UCSD-AML1 (cell line): ENCODE data around the gene FGF19.
"Not testable (repeated sequence)": the region's sequence is repeated elsewhere in the genome, so short reads cannot be mapped to it uniquely, and the experiment has no call there.

Source experiments
- DNase-seq: peaks from one replicate; lab custom pipeline; 2025; ENCODE audit not compliant: unreplicated experiment; lab: John Stamatoyannopoulos, UW

The FGF19 gene

DNA sequence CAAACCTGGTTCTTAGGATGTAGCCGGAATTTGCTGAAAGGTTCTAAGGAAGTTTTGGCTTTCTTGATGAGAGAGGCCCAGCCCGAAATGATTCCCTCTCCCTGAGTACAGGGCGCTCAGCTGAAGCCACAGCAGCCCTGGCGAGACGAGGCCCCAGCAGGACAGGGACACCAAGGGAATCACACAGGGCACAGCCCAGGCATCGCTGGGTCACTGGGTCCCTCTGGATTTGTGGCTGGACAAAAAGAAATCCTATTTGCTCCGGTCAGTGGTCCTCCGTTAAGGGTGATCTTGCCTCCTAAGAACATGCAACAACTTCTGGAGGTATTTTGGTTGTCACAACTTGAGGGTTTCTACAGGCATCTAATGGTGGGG is 6.4 kb downstream of the FGF19 start:
- DNase-seq: no peak

GRCh38 chr11:69696749-69697468 is 6.9 kb downstream of the FGF19 start:
- no peak for DNase-seq

- DNase-seq: not testable (repeated sequence)
Measured at GRCh38 chr11:69695995-69696394, 7.8 kb downstream of the FGF19 start.

GRCh38 chr11:69695581-69695980 is 8.2 kb downstream of the FGF19 start:
- no peak for DNase-seq

GRCh38 chr11:69694781-69695180 is 9.0 kb downstream of the FGF19 start:
- DNase-seq: no peak

DNA sequence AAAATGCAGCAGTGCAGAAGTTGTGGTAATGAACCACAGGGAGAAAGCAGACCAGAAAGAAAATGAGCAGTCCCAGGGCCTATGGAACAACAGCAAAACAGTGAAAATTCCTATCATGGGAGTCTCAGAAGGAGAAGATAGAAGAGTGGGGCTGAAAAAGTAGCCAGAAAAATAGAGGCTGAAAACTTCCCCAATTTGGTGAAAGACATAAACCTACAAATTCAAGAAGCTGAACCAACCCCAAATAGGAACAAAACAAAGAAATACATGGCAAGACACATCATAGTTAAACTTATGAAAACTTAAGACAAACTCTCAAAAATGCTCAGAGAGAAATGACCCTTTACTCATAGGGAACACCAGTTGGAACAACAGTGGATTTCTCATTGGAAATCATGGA is 11.4 kb downstream of the FGF19 start:
- DNase-seq: no peak

- no peak for DNase-seq
Measured at GRCh38 chr11:69691463-69691862, 12.4 kb downstream of the FGF19 start.

DNA sequence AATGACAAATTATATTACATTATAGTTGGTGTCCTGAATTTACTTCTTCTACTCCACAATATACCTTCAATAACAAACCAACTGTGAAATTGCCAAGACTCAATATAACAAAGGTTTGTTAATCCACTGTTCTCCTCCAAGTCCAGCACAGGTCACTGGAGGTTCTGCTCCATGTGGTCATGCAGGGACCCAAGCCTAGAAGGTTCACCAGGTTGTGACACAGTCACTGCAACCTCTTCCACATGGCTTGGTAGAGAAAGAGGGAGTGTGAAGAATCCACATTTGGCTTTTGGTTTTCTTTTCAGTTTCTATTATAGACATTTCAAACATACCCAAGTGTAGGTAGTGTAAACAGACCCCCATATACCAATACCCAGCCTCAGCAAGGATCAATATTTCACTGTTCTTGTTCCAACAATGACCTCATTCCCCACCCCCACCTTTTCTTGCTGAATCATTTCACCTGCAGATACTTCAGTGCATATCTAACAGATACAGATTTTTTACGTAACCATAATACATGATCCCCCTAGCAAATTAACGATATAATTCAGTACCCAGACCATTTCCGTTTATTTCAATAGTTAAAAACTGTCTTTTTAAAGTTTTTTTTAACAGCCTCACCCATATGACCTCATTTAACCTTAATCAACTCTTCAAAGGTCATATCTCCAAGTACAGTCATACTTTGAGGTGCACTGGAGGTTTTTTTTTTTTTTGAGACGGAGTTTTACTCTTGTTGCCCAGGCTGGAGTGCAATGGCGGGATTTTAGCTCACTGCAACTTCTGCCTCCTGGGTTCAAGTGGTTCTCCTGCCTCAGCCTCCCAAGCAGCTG is 14.1 kb downstream of the FGF19 start:
- no peak for DNase-seq

DNA sequence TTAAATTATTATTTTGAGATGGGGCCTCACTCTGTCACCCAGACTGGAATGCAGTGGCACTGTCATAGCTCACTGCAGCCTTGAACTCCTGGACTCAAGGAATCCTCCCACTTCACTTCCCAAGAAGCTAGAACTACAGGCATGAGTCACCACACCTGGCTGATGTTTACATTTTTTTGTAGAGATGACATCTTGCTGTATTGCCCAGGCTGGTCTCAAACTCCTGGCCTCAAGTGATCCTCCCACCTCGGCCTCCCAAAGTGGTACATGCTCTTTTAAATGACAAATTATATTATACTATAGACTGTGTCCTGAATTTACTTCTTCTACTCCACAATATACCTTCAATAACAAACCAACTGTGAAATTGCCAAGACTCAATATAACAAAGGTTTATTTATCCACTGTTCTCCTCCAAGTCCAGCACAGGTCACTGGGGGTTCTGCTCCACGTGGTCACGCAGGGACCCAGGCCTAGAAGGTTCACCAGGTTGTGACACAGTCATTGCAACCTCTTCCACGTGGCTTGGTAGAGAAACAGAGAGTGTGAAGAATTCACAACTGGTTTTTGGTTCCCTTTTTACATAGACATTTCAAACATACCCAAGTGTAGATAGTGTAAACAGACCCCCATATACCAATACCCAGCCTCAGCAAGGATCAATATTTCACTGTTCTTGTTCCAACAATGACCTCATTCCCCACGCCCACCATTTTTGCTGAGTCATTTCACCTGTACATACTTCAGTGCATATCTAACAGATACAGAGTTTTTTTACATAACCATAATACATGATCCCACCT is 15.7 kb downstream of the FGF19 start:
- DNase-seq: not testable (repeated sequence)

GRCh38 chr11:69686856-69687255 is 17.0 kb downstream of the FGF19 start:
- DNase-seq: no peak

GRCh38 chr11:69686452-69686851 is 17.4 kb downstream of the FGF19 start:
- DNase-seq: no peak

GRCh38 chr11:69685348-69685747 is 18.5 kb downstream of the FGF19 start:
- DNase-seq: no peak

- peak; percentile 26 for DNase-seq
Measured at GRCh38 chr11:69684651-69685050, 19.2 kb downstream of the FGF19 start.

DNA sequence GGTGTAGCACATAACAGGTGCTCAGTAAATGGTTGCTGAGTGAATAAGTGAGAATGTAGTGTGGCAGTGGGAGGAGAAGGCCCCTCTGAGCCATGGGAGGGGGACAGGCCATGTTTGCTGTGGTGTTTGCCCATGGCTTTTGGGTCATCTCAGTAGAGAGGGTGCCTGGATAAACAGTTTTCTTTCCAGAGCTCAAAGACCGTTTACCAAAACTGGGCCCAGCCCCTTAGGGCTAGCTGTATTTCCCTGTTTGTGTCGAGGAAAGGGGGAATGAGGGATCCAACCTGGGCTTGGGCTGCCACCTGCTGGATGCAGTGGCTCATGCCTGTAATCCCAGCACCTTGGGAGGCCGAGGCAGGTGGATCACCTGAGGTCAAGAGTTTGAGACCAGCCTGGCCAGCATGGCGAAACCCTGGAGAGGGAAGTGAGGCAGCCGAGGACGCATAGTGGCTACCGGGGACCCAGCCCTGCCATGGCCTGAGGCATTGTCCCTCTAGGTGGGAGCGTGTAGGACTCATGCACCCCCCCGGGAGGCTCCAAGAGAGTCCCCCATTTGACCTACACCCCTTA is 20.0 kb downstream of the FGF19 start:
- DNase-seq: no peak

DNA sequence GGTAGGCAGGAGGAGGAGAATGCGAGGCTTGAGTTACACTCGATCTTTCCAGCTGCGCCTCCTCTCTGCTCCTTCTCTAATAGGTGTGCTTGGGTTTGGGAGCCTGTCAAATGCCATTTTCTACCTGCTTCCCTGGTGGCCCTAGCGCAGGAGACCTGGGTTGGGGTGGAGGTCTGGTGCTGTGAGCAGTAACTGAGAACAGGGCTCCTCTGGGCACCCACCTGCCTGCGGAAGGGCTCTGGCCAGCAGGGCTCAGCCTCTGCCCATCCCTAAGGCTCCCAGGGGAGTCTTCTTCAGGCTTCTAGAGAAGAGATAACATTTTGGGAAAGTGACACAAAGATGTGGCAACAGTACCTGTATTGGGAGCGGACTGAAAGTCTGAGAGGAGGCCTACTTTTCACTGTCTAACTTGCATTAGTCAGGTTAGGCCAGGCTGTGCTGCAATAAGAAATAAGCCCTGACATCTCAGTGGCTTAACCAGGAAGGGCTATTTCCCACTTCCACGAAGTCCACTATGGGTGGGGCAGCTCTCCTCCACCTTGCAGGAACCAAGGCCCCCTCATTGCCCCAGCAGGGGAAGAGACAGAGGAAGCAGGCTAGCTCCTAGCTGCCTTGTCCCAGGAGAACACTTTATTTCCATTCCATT is 21.0 kb downstream of the FGF19 start:
- no peak for DNase-seq

GRCh38 chr11:69682221-69682620 is 21.6 kb downstream of the FGF19 start:
- no peak for DNase-seq

DNA sequence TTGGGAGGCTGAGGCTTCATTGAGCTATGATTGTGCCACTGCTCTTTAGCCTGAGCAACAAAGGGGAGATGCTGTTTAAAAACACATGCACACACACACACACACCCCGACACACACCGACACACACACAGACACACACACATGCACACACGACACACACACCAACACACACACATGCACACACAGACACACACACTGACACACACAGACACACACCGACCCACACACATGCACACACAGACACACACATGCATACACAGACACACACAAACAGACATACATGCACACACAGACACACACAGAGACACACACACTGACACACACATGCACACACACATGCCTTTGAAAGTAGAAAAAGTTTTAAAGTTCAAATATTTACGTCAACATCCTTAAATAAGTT is 23.1 kb downstream of the FGF19 start:
- DNase-seq: no peak

- no peak for DNase-seq
Measured at GRCh38 chr11:69677749-69678148, 26.1 kb downstream of the FGF19 start.

GRCh38 chr11:69674886-69675714 is 28.7 kb downstream of the FGF19 start, which contains the start of gene LTO1:
Gene LTO1 (minus strand): TSS chr11:69675353. CDS start chr11:69675239, 114 bp downstream.
- DNase-seq: peak; percentile 96
